NCI-H146 treated with DMSO at 0.1 percent for 48 hours (cell line): ENCODE results near the gene SEMA4C.
"Not testable (repeated sequence)": the region's sequence is repeated elsewhere in the genome, so short reads cannot be mapped to it uniquely, and the experiment has no call there.

ENCODE experiments used
- DNase-seq: peaks from one replicate; lab custom pipeline; 2025; ENCODE audit not compliant: unreplicated experiment; lab: John Stamatoyannopoulos, UW

SEMA4C gene

DNA sequence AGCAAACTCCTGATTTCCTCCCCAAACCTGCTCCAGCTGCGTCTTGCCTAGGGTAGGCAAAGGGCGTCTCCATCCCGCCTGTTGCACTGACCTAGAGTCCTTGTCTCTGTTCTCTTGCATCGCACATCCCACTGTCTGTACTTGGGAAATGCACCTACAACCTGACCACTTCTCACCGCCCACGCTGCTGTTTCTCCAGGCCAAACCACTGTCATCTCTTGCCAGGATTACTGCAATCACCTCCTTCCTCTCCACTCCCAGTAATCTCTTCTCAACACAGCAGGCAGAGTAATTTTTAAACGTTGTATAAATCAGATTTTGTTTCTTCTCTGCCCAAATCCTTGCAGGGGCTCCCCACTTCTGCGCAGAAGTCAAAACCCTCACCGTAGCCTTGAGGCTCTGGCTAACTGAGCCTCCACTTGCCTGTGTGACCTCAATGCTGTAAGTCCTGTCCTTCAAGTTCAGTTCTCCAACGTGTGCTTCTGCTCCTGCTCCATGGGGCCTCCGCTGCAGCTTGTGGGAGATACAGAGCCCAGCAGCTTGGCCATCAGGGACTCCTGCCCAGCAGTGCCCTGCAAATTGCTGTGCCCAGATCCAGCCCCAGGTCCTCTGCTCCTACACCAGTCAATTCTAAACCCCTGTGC is 27.7 kb upstream of the SEMA4C start:
- DNase-seq: no peak

- peak; percentile 53 for DNase-seq
Measured at GRCh38 chr2:96895746-96896651, 26.1 kb upstream of the SEMA4C start.

DNA sequence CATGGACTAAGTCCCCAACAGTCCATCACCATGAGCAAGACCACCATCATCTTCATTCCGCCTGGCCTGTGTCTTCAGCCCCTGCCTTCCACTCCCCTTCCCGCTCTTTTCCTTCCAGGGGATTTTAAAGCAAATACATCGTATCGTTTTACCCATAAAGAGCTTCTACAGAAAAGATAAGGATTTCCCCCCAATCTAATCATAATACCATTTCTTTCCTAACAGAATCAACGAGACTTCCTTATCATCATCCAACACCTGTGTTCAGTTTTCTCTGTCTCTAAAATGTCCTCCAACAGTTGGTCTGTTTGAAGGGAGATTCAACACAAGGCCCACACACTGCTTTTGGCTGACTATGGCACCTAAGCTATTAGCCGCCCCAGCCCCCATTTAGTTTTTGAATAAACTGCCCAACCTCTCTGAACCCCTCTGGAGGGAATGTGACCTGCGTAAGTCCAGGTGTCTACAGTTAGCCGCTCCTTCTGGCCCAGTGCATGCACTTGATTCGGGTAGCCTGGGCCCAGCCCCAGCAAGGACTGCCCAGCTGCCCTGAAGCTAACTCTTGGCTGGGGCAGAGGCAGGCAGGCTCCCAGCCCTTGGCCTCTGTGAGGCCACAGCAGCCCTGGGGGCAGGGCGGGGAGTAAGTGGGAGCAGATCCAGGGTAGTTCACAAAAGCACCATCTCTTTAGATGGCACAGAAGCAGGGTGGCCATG is 25.3 kb upstream of the SEMA4C start:
- no peak for DNase-seq

DNA sequence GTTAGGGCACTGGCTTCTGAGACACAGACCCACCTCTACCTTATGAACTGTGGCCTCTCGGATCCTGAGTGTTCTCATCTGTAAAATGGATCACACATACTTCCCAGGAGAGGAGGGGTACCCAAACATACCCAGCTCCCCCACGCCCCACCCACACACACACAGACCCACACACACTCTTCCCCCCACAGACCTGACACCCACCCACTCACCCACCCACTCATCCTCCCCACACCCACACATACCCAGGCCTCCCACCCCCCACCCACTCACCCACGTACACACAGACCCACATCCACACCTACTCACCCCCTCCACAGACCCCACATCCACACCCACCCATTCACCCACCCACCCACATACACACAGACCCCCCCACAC is 24.3 kb upstream of the SEMA4C start:
- DNase-seq: no peak

DNA sequence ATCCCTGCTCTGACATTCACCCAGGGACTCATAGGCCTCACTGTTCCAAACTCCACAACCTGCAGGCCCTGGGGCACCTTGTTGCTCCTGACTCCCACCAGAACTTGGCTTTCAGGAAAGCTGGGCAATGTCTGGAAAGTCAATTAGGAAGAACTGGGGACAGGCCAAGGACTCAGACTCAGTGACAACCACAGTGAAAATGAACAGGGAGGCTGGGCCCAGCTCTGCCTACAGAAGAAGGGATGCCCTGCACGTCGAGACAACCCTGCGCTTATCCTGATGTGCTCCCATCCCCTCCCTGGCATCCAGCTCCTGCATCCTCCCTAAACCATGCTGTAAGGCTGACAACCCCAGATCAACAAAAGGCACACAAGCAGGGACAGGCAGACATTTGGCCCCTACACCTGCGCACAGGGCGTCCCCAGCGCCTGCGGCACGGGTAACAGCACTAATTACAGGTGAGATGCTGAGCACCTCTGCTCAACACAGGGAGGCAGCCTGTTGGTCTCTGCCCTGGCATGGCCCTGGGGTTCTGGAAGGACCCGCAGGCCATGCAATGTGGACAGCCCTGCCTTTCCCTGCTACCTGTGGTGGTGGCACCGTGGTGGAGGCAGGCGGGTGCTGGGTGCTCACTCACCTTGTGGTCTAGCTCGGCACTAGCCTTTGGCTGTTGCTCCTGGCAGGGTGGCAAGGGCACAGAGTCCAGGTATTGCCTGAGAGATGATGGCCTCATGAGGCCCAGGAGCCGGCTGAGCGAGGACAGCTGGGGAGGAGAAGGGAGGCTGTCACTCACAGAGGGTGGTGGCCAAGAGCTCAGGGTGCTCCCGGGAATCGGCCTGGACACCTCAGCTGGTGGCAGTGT is 23.6 kb upstream of the SEMA4C start:
- DNase-seq: no peak

DNA sequence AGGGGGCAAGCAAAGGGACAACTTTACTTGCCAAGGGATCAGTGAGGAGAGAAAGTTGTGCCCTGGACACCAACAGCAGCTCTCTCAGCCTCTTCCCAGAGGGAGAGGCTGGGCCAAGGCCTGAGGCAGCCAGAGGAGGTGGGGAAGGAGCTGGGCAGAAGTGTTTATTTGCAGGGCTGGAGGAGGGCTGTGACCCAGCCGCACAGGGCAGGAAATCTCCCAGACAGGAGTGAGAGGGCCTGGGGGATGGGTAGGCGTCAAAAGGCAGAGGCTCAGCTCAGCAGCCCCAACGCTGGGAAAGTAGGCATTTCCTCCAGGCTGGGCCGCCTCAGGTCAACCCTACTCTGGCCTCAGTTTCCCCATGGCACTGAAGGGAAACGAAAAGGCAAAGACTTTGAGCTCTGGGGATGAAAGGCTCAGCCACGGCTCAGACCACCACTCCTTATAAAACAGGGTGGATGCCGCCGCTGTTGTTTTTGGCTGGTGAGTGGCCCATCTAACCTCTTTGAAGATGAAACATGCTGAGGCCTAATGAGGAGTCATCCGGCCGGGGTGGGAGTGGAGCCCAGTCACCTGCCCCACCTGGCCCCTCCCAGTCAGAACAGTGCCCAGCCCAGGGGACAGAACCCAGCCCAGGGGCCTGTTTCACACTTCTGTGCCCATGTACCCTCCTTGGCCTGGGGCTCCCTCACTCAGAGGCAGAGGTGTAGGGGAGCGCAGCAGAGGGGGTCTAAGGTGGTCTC is 21.9 kb upstream of the SEMA4C start:
- DNase-seq: no peak

- DNase-seq: no peak
Measured at GRCh38 chr2:96890726-96891385, 21.0 kb upstream of the SEMA4C start.

- DNase-seq: no peak
Measured at GRCh38 chr2:96890252-96890651, 20.4 kb upstream of the SEMA4C start.

- DNase-seq: not testable (repeated sequence)
Measured at GRCh38 chr2:96889502-96889901, 19.6 kb upstream of the SEMA4C start.

- no peak for DNase-seq
Measured at GRCh38 chr2:96888072-96889011, 18.5 kb upstream of the SEMA4C start.

- no peak for DNase-seq
Measured at GRCh38 chr2:96887493-96888012, 17.7 kb upstream of the SEMA4C start.

DNA sequence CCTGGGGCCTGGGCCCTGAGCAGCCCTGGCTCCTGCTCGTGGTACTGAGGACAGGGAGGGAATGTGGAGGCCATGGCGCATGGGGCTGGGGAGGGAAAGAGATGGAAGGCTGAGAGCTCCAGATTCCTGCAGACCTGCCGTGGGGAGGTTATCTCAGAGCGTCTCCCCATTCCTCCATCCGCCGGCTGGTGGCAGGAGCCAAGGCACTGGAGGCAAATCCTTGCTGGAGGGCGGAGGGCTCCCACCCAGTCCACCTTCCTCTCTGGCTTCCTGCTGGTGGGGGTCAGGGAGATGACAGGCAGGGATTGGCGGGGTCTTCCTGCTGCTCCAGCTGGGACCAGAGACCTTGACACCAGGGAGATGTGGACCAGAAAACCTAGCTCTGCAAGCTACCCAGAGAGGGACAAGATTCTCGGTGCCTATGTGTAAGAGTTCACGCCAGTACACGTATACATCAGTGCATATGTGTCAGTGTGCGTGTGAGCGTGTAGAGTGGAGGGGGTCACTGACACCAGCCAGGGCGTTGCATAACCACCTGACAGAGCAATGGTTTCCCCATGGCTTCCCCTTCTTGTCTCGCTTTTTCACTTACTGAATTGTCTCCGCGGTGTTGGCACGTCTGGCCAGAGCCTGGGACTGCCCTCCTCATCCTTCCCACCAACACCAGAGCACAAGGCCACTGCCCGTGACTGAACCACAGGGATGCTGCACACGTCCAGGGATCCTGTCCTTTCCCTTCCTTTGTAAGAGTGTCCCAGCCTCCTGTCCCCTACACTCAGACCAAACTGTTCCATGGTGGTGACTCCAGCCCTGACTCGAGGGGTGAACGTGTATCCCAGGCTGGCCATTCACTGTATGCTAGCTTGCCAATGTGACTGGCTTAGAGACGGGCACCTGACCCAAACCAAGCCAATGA is 15.8 kb upstream of the SEMA4C start:
- DNase-seq: no peak

DNA sequence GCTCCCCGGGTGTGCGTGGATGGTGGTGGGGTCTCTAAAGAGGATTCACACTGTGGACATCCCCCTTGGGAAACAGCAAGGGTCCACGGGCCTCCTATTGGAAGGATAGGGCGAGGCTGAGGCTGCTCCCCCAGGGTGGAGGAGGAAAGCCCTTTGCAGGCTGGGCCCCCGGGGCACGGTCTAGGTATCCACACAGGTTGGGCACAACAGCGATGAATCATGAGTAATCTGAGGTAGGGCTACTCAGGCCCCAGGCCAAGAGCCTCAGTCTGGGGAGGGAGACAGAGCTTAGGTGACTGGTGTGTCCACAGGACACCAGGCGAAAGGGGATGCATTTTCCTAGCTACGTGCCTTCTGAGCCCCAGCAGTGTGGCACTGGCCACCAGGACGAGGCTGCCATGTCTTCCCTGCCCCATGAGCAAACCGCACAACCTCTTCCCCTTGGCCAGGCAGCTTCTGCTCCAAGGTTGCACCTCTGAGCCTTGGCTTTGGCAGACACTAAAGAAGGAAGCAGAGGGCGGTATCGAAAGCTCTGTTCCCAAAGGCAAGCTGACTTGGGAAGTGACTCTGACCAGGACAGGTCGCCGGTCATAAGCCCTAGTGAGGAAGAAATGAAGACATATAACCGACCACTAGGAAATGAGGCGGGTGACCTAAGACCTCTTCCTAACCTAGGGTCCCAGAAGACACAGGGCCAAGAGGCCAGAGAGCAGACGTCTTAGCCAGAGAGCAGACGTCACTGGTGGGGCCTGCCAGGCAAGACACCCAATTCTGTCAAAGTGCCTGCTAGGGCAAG is 14.6 kb upstream of the SEMA4C start:
- no peak for DNase-seq

- no peak for DNase-seq
Measured at GRCh38 chr2:96883306-96883705, 13.4 kb upstream of the SEMA4C start.

- no peak for DNase-seq
Measured at GRCh38 chr2:96882906-96883305, 13.0 kb upstream of the SEMA4C start.

DNA sequence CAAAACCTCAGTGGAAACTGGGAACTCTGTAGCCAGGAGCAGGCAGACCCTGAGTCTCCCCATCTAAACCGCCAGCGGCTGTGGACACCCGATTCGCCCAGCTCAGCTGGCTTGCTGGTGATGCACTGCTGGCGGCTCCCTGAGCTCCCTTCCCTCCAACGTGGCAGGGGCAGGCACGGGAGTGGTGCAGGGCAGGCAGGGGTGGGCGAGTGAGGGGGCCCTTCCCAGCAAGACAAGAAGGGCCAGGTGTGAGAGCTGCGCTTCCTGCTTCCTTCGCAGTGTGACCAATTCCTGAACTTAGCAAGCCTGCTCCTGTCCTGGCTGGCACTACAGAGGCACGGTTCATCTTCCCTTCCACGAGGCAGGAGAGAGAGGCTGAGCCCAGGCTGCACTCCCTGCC is 12.3 kb upstream of the SEMA4C start:
- no peak for DNase-seq
